ENCODE results near the gene GYPC. TPM values are rescaled to one million over a fixed set of nuclear protein-coding genes. Genes with fewer than 3 reads are reported as not detected.

Gene GYPC
- total and polyA plus RNA-seq, 8 donors: 13.0 to 75.4 (median 22.8) TPM

GRCh38 chr2:126664639-126665038, 8.7 kb downstream of the GYPC start:
- TF ChIP-seq CTCF (IDR thresholded peaks at IDR 0.05): no peak
- Histone ChIP-seq H3K4me3 (no peak overlapping the region), H3K27me3 (no peaks in the 10 kb centered on the region), H3K36me3 (no peaks in the 10 kb centered on the region), H3K9me3 (no peaks in the 10 kb centered on the region), H3K4me1 (peaks cover 0 to 4% (median 0%) of the 10 kb centered on the region in 3 donors), H3K27ac (no peak overlapping the region)
- DNase-seq (no peak), FAIRE-seq (no peak), ATAC-seq (no peak)
- intact Hi-C loops (cut with DNase I): no loop called here
- 54 to 77% methylated on average over 2 of the region's 2 CpGs for WGBS, 2 donors

GRCh38 chr2:126665483-126665882, 9.5 kb downstream of the GYPC start:
- no peak for TF ChIP-seq CTCF (IDR thresholded peaks at IDR 0.05)
- WGBS, 2 donors: 54 to 65% methylated on average over 9 of the region's 9 CpGs
- Histone ChIP-seq H3K4me1 (peaks cover 0 to 4% (median 0%) of the 10 kb centered on the region in 3 donors), H3K27me3 (no peaks in the 10 kb centered on the region), H3K36me3 (no peaks in the 10 kb centered on the region), H3K4me3 (no peak overlapping the region), H3K27ac (peak overlapping the region; percentile 22 to 57 (median 44)), H3K9me3 (no peaks in the 10 kb centered on the region)
- DNase-seq: no peak
- intact Hi-C loops (cut with DNase I): no loop called here
- no peak for ATAC-seq
- no peak for FAIRE-seq

- no peak for DNase-seq
- intact Hi-C loops (cut with DNase I): no loop called here
- peaks cover 0 to 4% (median 0%) of the 10 kb centered on the region in 3 donors for H3K4me1 ChIP-seq
- TF ChIP-seq CTCF (IDR thresholded peaks at IDR 0.05): no peak
- no peaks in the 10 kb centered on the region for H3K27me3 ChIP-seq
- no peak overlapping the region for H3K4me3 ChIP-seq
- WGBS, 2 donors: 34 to 38% methylated on average over 4 of the region's 4 CpGs
- H3K9me3 ChIP-seq: no peaks in the 10 kb centered on the region
- no peak for ATAC-seq
- H3K27ac ChIP-seq: peak overlapping the region in 1 of 4 donors; percentile 8
- H3K36me3 ChIP-seq: no peaks in the 10 kb centered on the region
- no peak for FAIRE-seq
These were observed 12.3 kb downstream of the GYPC start for GRCh38 chr2:126668254-126668653.

- DNase-seq (no peak), ATAC-seq (peak in 1 of 4 donors; percentile 19), FAIRE-seq (no peak)
- no peak for TF ChIP-seq CTCF (IDR thresholded peaks at IDR 0.05)
- Histone ChIP-seq H3K4me1 (peaks cover 0 to 4% (median 0%) of the 10 kb centered on the region in 3 donors), H3K36me3 (no peaks in the 10 kb centered on the region), H3K27ac (no peak overlapping the region), H3K27me3 (no peaks in the 10 kb centered on the region), H3K9me3 (no peaks in the 10 kb centered on the region), H3K4me3 (no peak overlapping the region)
- intact Hi-C loops (cut with DNase I): loop anchor here in 1 of 3 donors (5.0 kb wide), 1 partner anchor 292 kb away; no protein-coding TSS in a partner anchor
- 49 to 59% methylated on average over 6 of the region's 6 CpGs for WGBS, 2 donors
These were observed 13.8 kb downstream of the GYPC start for GRCh38 chr2:126669772-126670171.

GRCh38 chr2:126671488-126671887, 15.5 kb downstream of the GYPC start:
- H3K36me3 ChIP-seq: no peaks in the 10 kb centered on the region
- H3K27ac ChIP-seq: no peak overlapping the region
- H3K4me1 ChIP-seq: peaks cover 0 to 4% (median 0%) of the 10 kb centered on the region in 3 donors
- ATAC-seq (no peak), DNase-seq (no peak), FAIRE-seq (no peak)
- no peaks in the 10 kb centered on the region for H3K27me3 ChIP-seq
- 72 to 80% methylated on average over 7 of the region's 7 CpGs for WGBS, 2 donors
- no peak overlapping the region for H3K4me3 ChIP-seq
- no peaks in the 10 kb centered on the region for H3K9me3 ChIP-seq
- intact Hi-C loops (cut with DNase I): loop anchor here in 1 of 3 donors (5.0 kb wide), 1 partner anchor 294 kb away; no protein-coding TSS in a partner anchor
- no peak for TF ChIP-seq CTCF (IDR thresholded peaks at IDR 0.05)

Data from pancreas (tissue), 10 donors.